CD4-positive, alpha-beta T cell treated with Interferon alpha-2 for 1 hour (primary cell): Measurements from ENCODE around the gene CLEC20A.
"Not testable (repeated sequence)": the region's sequence is repeated elsewhere in the genome, so short reads cannot be mapped to it uniquely, and the experiment has no call there.

Experiments used
- DNase-seq, 2 donors: peaks; one replicate each; pipeline ENCODE4 v3.0.0-alpha.2; 2020 to 2022

Gene CLEC20A

GRCh38 chr1:178528953-178529335, 32.2 kb upstream of the CLEC20A start:
- no peak for DNase-seq

- no peak for DNase-seq
These were observed 31.6 kb upstream of the CLEC20A start for GRCh38 chr1:178528228-178528952.

- no peak for DNase-seq
These were observed 30.4 kb upstream of the CLEC20A start for GRCh38 chr1:178527117-178527516.

GRCh38 chr1:178521241-178521640, 24.5 kb upstream of the CLEC20A start:
- no peak for DNase-seq

- no peak for DNase-seq
These were observed 24.0 kb upstream of the CLEC20A start for GRCh38 chr1:178520803-178521202.

- no peak for DNase-seq
These were observed 22.1 kb upstream of the CLEC20A start for GRCh38 chr1:178518894-178519293.

DNA sequence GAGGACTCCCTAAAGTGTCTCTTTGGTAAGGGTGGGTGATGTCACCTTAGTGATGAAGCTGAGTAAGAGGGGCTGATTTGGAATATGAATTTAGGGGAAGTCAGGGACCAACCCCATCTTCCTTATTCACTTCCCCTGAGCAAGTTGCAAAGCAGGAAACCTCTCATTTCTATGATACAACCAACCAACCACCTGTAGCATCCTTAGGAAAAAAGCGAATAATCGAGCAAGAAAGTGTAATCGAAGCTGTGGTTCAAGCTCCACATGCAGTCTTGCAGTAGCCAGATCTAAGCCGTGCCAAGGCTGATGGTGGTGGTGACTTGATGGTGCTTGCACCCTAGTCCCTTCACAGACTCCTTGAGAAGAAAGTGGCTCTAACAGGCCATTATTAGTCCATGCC, 19.3 kb upstream of the CLEC20A start:
- DNase-seq: no peak

- no peak for DNase-seq
These were observed 16.7 kb upstream of the CLEC20A start for GRCh38 chr1:178513278-178513983.

GRCh38 chr1:178512566-178513277, 16.0 kb upstream of the CLEC20A start, which contains the start of gene TEX35:
Gene TEX35 (plus strand): TSS chr1:178513109. CDS start chr1:178513189, 80 bp downstream.
- no peak for DNase-seq

- DNase-seq: no peak
These were observed 13.4 kb upstream of the CLEC20A start for GRCh38 chr1:178510155-178510554.

DNA sequence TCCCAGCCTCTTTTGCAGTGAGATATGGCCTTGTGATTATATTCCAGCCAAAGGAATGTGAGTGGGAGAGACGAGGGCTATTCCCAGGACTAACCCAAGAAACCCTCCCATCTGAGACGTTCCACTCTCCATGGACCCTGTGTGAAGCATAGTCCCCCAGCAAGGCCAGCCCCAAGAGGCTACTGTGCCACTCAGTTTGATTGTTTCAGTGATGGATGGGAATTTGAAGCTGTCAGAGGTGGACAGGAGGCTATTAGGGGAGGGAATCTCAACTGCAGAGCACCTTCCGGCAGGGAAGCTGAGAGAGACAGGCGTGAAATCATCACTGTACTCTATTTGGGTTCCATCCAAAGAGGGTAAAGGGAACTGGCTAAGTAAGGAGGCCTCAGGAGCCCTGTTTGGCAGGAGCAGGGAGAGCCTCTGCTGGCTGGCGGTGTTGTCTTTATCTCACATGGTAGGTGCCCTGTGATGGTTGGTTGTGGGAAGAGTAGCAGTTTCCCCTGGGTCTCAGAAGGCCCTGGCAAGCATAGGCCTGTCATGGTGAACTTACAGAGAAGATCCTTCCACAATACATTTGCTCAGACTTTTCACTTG, 12.7 kb upstream of the CLEC20A start:
- no peak for DNase-seq

DNA sequence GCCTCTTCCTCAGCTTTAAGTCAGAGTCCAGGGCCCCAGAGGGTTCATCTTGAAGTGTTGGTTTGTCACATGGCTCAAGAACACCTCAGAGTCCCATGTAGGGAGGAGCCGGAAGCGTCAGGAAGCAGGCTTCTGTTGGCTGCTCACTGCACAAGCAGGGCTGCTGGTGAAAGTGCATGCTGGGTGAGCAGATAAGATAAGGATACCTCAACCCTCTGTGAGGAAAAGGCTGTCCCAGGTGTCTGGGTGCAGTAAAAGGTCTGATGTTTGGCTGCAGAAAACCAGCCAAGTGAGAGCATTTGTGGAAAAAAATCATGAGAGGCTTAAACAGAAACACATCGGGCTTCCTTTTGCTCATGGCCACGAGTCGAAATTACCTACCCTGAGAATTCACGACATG, 9.9 kb upstream of the CLEC20A start:
- no peak for DNase-seq

DNA sequence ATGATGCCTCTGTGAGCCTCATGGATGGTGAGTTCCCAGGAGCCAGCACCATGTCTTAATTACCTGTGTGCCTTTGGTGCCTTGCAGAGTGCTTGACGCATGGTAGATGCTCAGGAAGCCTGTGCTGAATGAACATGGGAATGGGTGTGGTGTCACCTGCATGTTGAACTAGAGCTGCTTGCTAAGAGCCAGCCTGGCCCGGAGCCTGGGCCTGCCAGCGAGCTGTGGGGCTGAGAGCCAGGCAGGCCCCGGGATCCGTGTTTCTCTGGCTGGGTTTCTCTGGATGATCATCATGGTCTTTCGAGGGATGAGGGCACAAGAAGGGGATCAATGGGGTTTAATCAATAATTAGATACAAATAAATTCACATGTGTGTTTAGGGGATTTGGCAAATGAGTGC, 9.4 kb upstream of the CLEC20A start:
- DNase-seq: no peak

GRCh38 chr1:178504286-178504685, 7.5 kb upstream of the CLEC20A start:
- DNase-seq: no peak

GRCh38 chr1:178503849-178504248, 7.1 kb upstream of the CLEC20A start:
- no peak for DNase-seq

GRCh38 chr1:178503316-178503715, 6.6 kb upstream of the CLEC20A start:
- DNase-seq: not testable (repeated sequence)

- DNase-seq: no peak
These were observed 6.1 kb upstream of the CLEC20A start for GRCh38 chr1:178502856-178503255.

GRCh38 chr1:178502330-178502714, 5.6 kb upstream of the CLEC20A start:
- DNase-seq: no peak

DNA sequence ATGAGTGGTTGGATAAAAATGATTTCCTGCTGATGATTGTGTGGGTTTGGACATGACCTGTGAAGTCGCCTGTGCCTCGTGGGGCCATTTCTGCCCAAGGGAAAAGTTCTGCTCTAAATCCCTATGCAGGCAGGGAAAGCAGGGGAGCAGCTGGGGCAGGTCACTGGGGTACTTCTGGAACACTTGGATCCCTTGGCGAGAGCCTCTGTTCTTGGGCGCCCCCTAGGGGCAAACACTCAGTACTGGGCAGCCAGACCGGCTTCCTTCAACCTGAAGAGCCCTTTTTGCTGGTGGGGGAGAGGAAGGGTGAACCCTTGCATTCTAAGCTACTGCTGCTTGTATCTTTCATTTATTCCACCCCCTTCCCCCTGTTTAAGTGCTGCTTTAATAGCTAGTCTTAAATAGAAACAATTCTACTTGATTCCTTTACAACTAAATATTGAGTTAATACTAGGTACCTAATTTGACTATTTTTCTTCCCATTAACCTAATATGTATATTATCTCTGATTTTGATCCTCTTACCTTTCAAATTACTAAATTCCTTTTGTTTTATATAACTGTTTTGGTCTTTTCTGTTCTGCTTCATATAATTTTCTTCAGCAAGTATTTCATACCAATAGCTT, 5.1 kb upstream of the CLEC20A start:
- peak; percentile 30 to 43 for DNase-seq

- no peak for DNase-seq
These were observed 4.3 kb upstream of the CLEC20A start for GRCh38 chr1:178500936-178501554.

DNA sequence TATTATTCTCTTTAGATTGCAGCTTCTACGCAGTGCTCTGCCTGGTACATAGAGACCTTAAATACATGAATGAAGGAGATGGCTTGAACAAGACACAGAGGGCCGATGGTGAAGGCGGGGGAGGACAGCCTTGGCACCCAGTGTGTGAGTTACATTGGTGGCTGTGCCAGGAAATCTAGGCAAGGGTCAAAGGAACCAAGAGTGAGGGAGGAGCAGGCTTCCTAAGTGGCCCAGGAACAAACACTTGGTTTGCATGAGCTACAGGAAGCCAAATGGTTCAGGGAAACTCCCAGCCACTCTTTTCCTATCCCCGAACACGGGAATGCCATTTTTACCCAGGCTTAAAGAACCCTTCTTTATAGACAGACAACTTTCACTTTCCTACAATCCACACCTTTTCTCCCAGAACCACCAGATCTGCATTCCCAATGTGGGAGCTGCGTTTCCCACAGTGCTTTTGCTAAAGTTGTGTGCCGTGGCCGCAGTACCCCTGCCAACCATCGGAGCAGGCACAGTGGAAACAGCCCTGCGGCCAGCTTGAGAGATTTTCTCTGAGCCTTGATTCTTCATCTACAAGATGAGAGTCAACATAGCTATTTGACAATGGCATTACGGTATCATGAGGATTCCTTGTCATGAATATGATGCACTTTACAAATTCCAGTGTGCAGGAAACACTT, 3.5 kb upstream of the CLEC20A start:
- DNase-seq: no peak
